HFFc6 (cell line): Measurements from ENCODE around the gene SHISA5. TPM values are rescaled to one million over a fixed set of nuclear protein-coding genes. Genes with fewer than 3 reads are reported as not detected.

Experiments
- DNase-seq: peaks from one replicate; pipeline ENCODE4 v3.0.0-alpha.2; 2018
- H3K27ac Mint-ChIP-seq: 2 replicates; pipeline ENCODE4 v1.8.0; 2020; ENCODE audit warnings: mild to moderate bottlenecking, mixed read lengths
- H3K27me3 Mint-ChIP-seq: 2 replicates; pipeline ENCODE4 v1.8.0; 2021; ENCODE audit warnings: mild to moderate bottlenecking, moderate library complexity, mixed read lengths; ENCODE audit not compliant: insufficient read depth
- H3K36me3 Mint-ChIP-seq: 2 replicates; pipeline ENCODE4 v1.8.0; 2021; ENCODE audit warnings: low read depth, mixed read lengths
- H3K4me1 Mint-ChIP-seq: 2 replicates; pipeline ENCODE4 v1.8.0; 2020; ENCODE audit warnings: low read depth, mixed read lengths
- H3K4me3 Mint-ChIP-seq: 2 replicates; pipeline ENCODE4 v1.8.0; 2020; ENCODE audit warnings: mild to moderate bottlenecking, moderate library complexity, mixed read lengths
- H3K9me3 Mint-ChIP-seq: 2 replicates; pipeline ENCODE4 v1.8.0; 2020; ENCODE audit warnings: mild to moderate bottlenecking, mixed read lengths
- CTCF ChIP-seq: fragments of 200-600 bp; sonication (generic); IDR thresholded peaks from 2 replicates; pipeline ENCODE4 v1.5.0; 2021; ENCODE audit warnings: antibody characterized with exemption, mild to moderate bottlenecking
- total RNA-seq, 6 experiments: library from RNA; stranded (reverse); fragmentation: NEBNext Ultra II Directional; extraction: Animal tissue kit (Norgen Biotek cat#: 25700); gene quantifications; 2 replicates in 1 of 6; 3 replicates in 5 of 6; pipeline ENCODE4 v1.2.3, GENCODE V29; 2021

SHISA5 gene
- total RNA-seq, 6 experiments from 2014 or later: 266 to 286 (median 277) TPM

DNA sequence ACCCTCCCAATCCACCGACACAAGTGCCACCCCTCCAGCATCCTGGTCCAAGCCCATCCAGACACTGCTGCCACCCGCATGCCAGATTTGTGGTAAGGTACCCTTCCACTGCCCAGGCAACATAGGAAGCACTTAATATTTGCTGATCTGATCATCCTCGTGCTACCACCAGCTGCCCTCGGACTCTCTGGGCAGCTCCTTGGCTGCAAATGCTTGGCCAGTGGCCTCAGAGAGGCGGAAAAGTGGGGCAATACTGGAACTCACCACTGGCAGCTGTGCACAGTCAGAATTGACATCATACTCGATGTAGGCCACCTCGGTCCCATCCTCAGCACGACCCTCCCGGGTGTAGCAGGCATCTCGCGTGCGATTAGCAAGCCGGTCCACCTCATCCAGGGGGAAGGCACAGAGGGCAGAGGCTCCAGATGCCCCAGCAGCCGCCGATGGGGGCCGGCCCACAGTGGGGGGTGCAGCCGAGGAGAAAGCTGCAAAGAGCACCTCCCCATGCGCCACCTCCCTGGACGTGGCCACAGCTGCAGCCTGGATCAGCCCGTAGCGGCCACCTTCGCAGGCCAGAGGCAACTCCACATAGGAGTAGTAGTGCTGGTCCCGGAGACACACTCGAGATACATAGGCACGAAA, 80.6 kb downstream of the SHISA5 start:
- H3K4me3 Mint-ChIP-seq: no peak overlapping the region
- no peak overlapping the region for H3K27ac Mint-ChIP-seq
- H3K36me3 Mint-ChIP-seq: no peaks in the 10 kb centered on the region
- H3K4me1 Mint-ChIP-seq: peaks cover 20% of the 10 kb centered on the region
- no peak for DNase-seq
- no peak for TF ChIP-seq CTCF
- peaks cover 8% of the 10 kb centered on the region for H3K27me3 Mint-ChIP-seq
- H3K9me3 Mint-ChIP-seq: no peaks in the 10 kb centered on the region

DNA sequence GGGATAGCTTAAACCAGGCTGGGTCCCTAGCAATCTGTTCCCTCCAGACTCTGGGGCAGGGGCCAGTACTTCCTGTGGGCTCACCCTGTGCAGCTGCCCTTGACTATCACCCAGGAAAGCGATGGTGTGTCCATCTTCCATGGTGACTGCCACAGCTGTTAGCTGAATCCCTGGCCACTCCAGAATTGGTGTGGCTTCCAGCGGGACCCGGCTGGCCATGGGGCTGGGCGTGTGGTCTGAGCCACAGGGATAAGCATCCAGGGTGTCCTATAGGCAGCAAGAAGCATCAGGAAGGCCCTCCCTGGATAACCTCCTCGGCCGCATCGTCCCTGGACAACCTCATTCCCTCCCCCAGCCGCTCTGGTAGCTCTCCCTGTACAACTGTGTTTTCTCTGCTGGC, 81.3 kb downstream of the SHISA5 start:
- Mint-ChIP-seq H3K4me3 (no peak overlapping the region), H3K9me3 (no peaks in the 10 kb centered on the region), H3K4me1 (peaks cover 16% of the 10 kb centered on the region; the same call in 1 of the 2 replicates), H3K27ac (no peak overlapping the region), H3K36me3 (no peaks in the 10 kb centered on the region), H3K27me3 (peaks cover 8% of the 10 kb centered on the region)
- TF ChIP-seq CTCF: no peak
- DNase-seq: no peak

DNA sequence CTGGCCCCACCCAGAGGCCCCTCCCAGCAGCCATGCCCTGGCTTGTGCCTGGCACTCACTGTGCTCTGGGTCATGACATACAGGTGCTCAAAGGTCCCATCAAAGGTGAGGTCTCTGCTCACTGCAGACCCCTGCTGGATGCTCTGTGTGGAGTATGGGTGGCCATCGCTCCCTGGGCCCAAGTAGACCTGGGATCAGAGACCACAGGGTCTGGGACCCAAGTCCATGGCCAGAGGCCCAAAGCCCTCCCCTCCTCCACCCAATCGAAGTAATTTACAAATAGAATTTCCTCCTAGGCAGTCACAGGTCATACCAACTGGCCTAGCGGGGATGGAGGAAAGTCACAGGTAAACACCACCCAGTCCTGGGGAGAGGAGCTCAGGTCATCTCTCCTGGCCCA, 81.7 kb downstream of the SHISA5 start:
- no peaks in the 10 kb centered on the region for H3K36me3 Mint-ChIP-seq
- TF ChIP-seq CTCF: no peak; the same call in 1 of the 2 replicates
- no peak for DNase-seq
- no peak overlapping the region for H3K4me3 Mint-ChIP-seq
- H3K4me1 Mint-ChIP-seq: peaks cover 12% of the 10 kb centered on the region; the same call in 1 of the 2 replicates
- no peaks in the 10 kb centered on the region for H3K9me3 Mint-ChIP-seq
- no peak overlapping the region for H3K27ac Mint-ChIP-seq
- peaks cover 8% of the 10 kb centered on the region for H3K27me3 Mint-ChIP-seq

DNA sequence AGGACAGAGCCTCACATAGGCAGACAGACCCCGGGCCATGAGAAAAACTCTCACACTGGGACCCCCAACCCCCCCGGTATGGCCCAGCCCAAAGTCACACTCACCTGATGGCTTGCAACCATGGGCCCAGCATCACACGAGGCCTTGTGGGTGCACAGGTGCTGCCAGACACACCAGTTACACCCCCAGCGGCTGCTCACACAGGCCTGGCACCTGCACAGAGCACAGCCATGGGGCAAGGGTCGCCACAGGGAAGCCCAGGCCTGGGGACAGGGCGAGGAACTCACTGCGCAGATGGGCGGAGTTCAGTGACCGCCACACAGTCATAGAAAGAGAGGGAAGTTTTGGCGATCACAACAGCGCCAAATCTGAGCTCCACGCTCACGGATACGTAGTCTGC, 83.4 kb downstream of the SHISA5 start:
- TF ChIP-seq CTCF: no peak
- H3K27ac Mint-ChIP-seq: peak overlapping the region; percentile 16; the same call in 1 of the 2 replicates
- H3K36me3 Mint-ChIP-seq: no peaks in the 10 kb centered on the region
- H3K9me3 Mint-ChIP-seq: no peaks in the 10 kb centered on the region
- peaks cover 8% of the 10 kb centered on the region for H3K27me3 Mint-ChIP-seq
- no peak overlapping the region for H3K4me3 Mint-ChIP-seq
- H3K4me1 Mint-ChIP-seq: 0 out of 2 replicates have a peak, but pooled peaks cover 6% of the 10 kb centered on the region
- DNase-seq: no peak

DNA sequence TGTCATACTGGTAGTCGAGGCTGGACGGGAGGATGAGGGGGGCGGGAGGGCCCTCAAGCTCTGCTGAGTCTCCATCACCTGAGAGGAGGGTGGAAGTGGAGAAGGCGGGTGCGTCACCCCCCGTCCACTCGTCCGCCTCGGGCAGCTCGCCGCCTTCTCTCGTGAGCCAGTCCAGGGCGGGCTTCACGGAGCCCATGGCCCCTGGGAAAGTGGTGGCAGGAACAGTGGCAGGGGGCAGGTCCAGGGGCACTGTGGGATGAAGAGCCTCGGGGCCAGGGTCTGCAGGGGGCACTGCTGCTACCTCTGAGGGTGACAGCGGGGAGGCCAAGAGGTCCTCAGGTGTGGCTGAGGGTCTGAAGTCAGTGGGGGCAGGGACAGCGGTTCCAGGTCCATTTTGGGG, 84.4 kb downstream of the SHISA5 start:
- Mint-ChIP-seq H3K27me3 (peaks cover 8% of the 10 kb centered on the region), H3K4me1 (0 out of 2 replicates have a peak, but pooled peaks cover under 1% of the 10 kb centered on the region), H3K27ac (no peak overlapping the region), H3K4me3 (no peak overlapping the region), H3K9me3 (no peaks in the 10 kb centered on the region), H3K36me3 (no peaks in the 10 kb centered on the region)
- no peak for TF ChIP-seq CTCF
- no peak for DNase-seq
